K562 (cell line): Measurements from ENCODE around the gene MYO1A. TPM values are rescaled to one million over a fixed set of nuclear protein-coding genes. Genes with fewer than 3 reads are reported as not detected.
A peak's percentile ranks its signal among the peaks of the same experiment; 100 is the strongest.

Experiments
- ESRRB ChIP-seq: fragments of 250-450 bp; sonication (Bioruptor Pico); IDR thresholded peaks from 2 replicates; pipeline ENCODE4 v1.5.0; 2020; ENCODE audit warnings: mild to moderate bottlenecking, moderate library complexity, borderline replicate concordance
- HDAC2 ChIP-seq: fragments of 450-650 bp; IDR thresholded peaks from 2 replicates; pipeline ENCODE4 v1.6.1; 2016; ENCODE audit warnings: mild to moderate bottlenecking
- KDM4B ChIP-seq, 2 experiments: fragments of 450-650 bp in 1 of 2; sonication (generic) in 1 of 2; IDR thresholded peaks; 2 replicates each; pipeline ENCODE4 v1.6.1; 2016 to 2017; ENCODE audit warnings: borderline replicate concordance in 2 of 2, antibody characterized with exemption in 1 of 2, low read depth in 1 of 2, mild to moderate bottlenecking in 1 of 2
- LEF1 ChIP-seq: fragments of 450-650 bp; IDR thresholded peaks from 2 replicates; pipeline ENCODE4 v1.6.1; 2016; ENCODE audit warnings: mild to moderate bottlenecking
- MEIS2 ChIP-seq: fragments of 450-650 bp; IDR thresholded peaks from 2 replicates; pipeline ENCODE4 v1.6.1; 2014; ENCODE audit warnings: mild to moderate bottlenecking; ENCODE audit not compliant: partially characterized antibody
- NFIC ChIP-seq: fragments of 450-650 bp; IDR thresholded peaks from 2 replicates; pipeline ENCODE4 v1.6.1; 2017; ENCODE audit warnings: mild to moderate bottlenecking, inconsistent platforms
- POLR2B ChIP-seq: fragments of 450-650 bp; IDR thresholded peaks from 2 replicates; pipeline ENCODE4 v1.6.1; 2018; ENCODE audit warnings: low read depth; ENCODE audit not compliant: partially characterized antibody
- POLR3G ChIP-seq: IDR thresholded peaks from 2 replicates; pipeline ENCODE4 v1.6.1; 2011; ENCODE audit not compliant: insufficient read length, insufficient replicate concordance; ENCODE audit errors: extremely low read depth
- RNF219 ChIP-seq: fragments of 250-450 bp; sonication (Bioruptor Pico); IDR thresholded peaks from 2 replicates; pipeline ENCODE4 v1.5.0; 2022; ENCODE audit warnings: mild to moderate bottlenecking
- SMARCA4 ChIP-seq: fragments of 450-650 bp; IDR thresholded peaks from 2 replicates; pipeline ENCODE4 v1.6.1; 2016
- XRCC3 ChIP-seq: fragments of 450-650 bp; IDR thresholded peaks from 2 replicates; pipeline ENCODE4 v1.6.1; 2017; ENCODE audit warnings: mild to moderate bottlenecking, moderate library complexity
- ZHX1 ChIP-seq: fragments of 150-350 bp; conservative IDR thresholded peaks from 2 replicates; pipeline ENCODE4 v1.6.1; 2014; ENCODE audit warnings: low read length
- ZNF133 ChIP-seq: fragments of 250-450 bp; sonication (Bioruptor Pico); IDR thresholded peaks from 2 replicates; pipeline ENCODE4 v1.4.0; 2020; ENCODE audit warnings: mild to moderate bottlenecking
- ZNF165 ChIP-seq: fragments of 250-450 bp; sonication (Bioruptor Pico); IDR thresholded peaks from 2 replicates; pipeline ENCODE4 v1.4.0; 2020; ENCODE audit warnings: borderline replicate concordance
- ZNF407 ChIP-seq: fragments of 450-650 bp; IDR thresholded peaks from 2 replicates; pipeline ENCODE4 v1.6.1; 2016; ENCODE audit warnings: low read depth
- polyA plus RNA-seq, 8 experiments: library from polyadenylated mRNA; depleted of rRNA in 4 of 8; stranded (reverse) in 5 of 8; unstranded in 3 of 8; fragments of >200 nt; fragmentation: Nextera tagmentation in 2 of 8; fragmentation: Illumina TruSeq in 1 of 8; extraction: Ambion mirVana in 2 of 8; extraction: Trizol in 1 of 8; gene quantifications; 2 replicates each; pipeline versions ENCODE4 v1.2.1 to v1.2.3, GENCODE V29; 2011 to 2014; ENCODE audit warnings: inconsistent platforms in 1 of 8, missing spikeins in 1 of 8
- total RNA-seq, 7 experiments: library from RNA; depleted of rRNA in 6 of 7; stranded (reverse); fragments of >200 nt in 6 of 7; fragmentation: Illumina TruSeq in 2 of 7; extraction: Trizol in 2 of 7; gene quantifications; 2 replicates each; pipeline versions ENCODE4 v1.2.1 to v1.2.3, GENCODE V29; 2011 to 2021; ENCODE audit warnings: low replicate concordance in 1 of 7

MYO1A gene
- total and polyA plus RNA-seq, 9 of the 15 experiments (the other 6 are each of a cell fraction or from before 2014, with no cell fraction given) = 0.03 to 0.29 (median 0.14) TPM; not detected in 2

- TF ChIP-seq ZNF407 (no peak), LEF1 (no peak), ESRRB (CRISPR knock-in tag) (no peak), KDM4B (IDR thresholded peaks at IDR 0.05; ENCODE audit: borderline replicate concordance in 2 of 2, low read depth in 1 of 2) (0 out of 4 replicates have a peak, but pooled peaks of 1 of the 2 experiments have one; percentile 42), ZNF133 (CRISPR knock-in tag) (no peak), XRCC3 (no peak), POLR3G (no peak), RNF219 (no peak), HDAC2 (peak; percentile 42; the same call in 1 of the 2 replicates), MEIS2 (peak; percentile 65), ZHX1 (no peak), NFIC (peak; percentile 27; the same call in 1 of the 2 replicates), POLR2B (no peak), ZNF165 (CRISPR knock-in tag) (no peak), SMARCA4 (0 out of 2 replicates have a peak, but pooled peaks have one; percentile 48)
Measured at GRCh38 chr12:57027011-57027804, 22.7 kb downstream of the MYO1A start (continued).
